DOHH2 (cell line): ENCODE measurements around the gene RAB8A.

Experiments
- H3F3A ChIP-seq: fragments of 200-600 bp; sonication (generic), shearing (Covaris generic); 2 replicates; pipeline ENCODE4 v1.6.0; 2016; ENCODE audit warnings: antibody characterized with exemption, mild to moderate bottlenecking; ENCODE audit not compliant: control insufficient read depth, insufficient read depth
- H3K27ac ChIP-seq: fragments of 200-600 bp; sonication (generic); 2 replicates; pipeline ENCODE4 v1.5.1; 2014; ENCODE audit warnings: low read depth, mild to moderate bottlenecking, low read length, moderate library complexity
- H3K27me3 ChIP-seq: fragments of 200-600 bp; sonication (generic); 2 replicates; pipeline ENCODE4 v1.6.1; 2014; ENCODE audit warnings: mild to moderate bottlenecking, low read length, mixed read lengths; ENCODE audit not compliant: control insufficient read depth
- H3K36me3 ChIP-seq: fragments of 200-600 bp; sonication (generic); 2 replicates; pipeline ENCODE4 v1.6.1; 2014; ENCODE audit warnings: mild to moderate bottlenecking, low read length, moderate library complexity, mixed read lengths; ENCODE audit not compliant: control insufficient read depth
- H3K4me1 ChIP-seq: fragments of 200-600 bp; sonication (generic); 2 replicates; pipeline ENCODE4 v1.6.1; 2014; ENCODE audit warnings: mild to moderate bottlenecking, low read length, mixed read lengths; ENCODE audit not compliant: control insufficient read depth
- H3K4me2 ChIP-seq: fragments of 200-600 bp; sonication (generic); 2 replicates; pipeline ENCODE4 v1.6.0; 2014; ENCODE audit warnings: mild to moderate bottlenecking, low read length, moderate library complexity
- H3K4me3 ChIP-seq: fragments of 200-600 bp; sonication (generic); 2 replicates; pipeline ENCODE4 v1.5.1; 2014; ENCODE audit warnings: mild to moderate bottlenecking, low read length, mixed read lengths
- H3K79me2 ChIP-seq: fragments of 200-600 bp; sonication (generic); 2 replicates; pipeline ENCODE4 v1.6.1; 2014; ENCODE audit warnings: mild to moderate bottlenecking, low read length, mixed read lengths; ENCODE audit not compliant: control insufficient read depth
- H3K9me2 ChIP-seq: fragments of 200-600 bp; sonication (generic); replicated peaks from 2 replicates; pipeline ENCODE4 v1.6.1; 2014; ENCODE audit warnings: mild to moderate bottlenecking, low read length, mixed read lengths; ENCODE audit not compliant: control insufficient read depth
- H3K9me3 ChIP-seq: fragments of 200-600 bp; sonication (generic); 2 replicates; pipeline ENCODE4 v1.6.1; 2014; ENCODE audit warnings: antibody characterized with exemption, low read length, mixed read lengths; ENCODE audit not compliant: control insufficient read depth, insufficient read depth
- H4K20me1 ChIP-seq: fragments of 200-600 bp; sonication (generic); 2 replicates; pipeline ENCODE4 v1.6.0; 2014; ENCODE audit warnings: low read depth, mild to moderate bottlenecking, antibody characterized with exemption, low read length, moderate library complexity; ENCODE audit not compliant: control insufficient read depth, insufficient read depth
- EZH2phosphoT487 ChIP-seq: fragments of 200-600 bp; sonication (generic); IDR thresholded peaks from 2 replicates; pipeline ENCODE4 v1.6.1; 2017; ENCODE audit warnings: borderline replicate concordance, mild to moderate bottlenecking, antibody characterized with exemption, low read length, moderate library complexity, mixed read lengths
- TF ChIP-seq, protein P1 (sequence below): fragments of 200-600 bp; sonication (generic); IDR thresholded peaks from one replicate; pipeline ENCODE4 v1.5.1; 2014; ENCODE audit warnings: antibody characterized with exemption, mild to moderate bottlenecking, low read depth, low read length; ENCODE audit not compliant: poor library complexity, severe bottlenecking

The RAB8A gene

DNA sequence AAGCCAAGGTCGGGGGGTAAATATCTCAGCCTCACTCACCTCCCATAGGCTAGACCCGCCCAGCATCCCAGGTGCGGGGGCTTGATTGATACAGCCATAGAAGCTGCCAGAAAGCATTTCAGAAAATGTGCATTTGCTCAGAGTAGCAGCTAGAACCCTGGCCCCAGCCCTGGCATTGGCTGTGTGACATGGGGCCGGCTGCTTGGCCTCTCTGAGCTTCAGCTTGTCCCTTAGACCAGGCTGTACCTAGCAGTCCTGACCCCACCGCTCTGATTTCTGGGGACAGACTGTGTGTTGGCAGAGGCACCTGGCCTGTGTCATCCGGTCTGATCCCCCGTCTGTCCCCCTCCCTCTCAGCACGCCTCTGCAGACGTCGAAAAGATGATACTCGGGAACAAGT, 15.4 kb downstream of the RAB8A start:
- Histone ChIP-seq H3K4me3 (no peak overlapping the region), H3K4me1 (no peaks in the 10 kb centered on the region), H4K20me1 (no peaks in the 10 kb centered on the region), H3K27ac (no peak overlapping the region), H3K4me2 (no peak overlapping the region), H3K9me3 (no peaks in the 10 kb centered on the region), H3F3A (no peaks in the 10 kb centered on the region), H3K9me2 (no peaks in the 10 kb centered on the region), H3K27me3 (no peaks in the 10 kb centered on the region), H3K79me2 (0 out of 2 replicates have a peak, but pooled peaks cover 3% of the 10 kb centered on the region), H3K36me3 (peaks cover 91% of the 10 kb centered on the region)
- TF ChIP-seq EZH2phosphoT487: no peak
- TF ChIP-seq, protein P1, sequence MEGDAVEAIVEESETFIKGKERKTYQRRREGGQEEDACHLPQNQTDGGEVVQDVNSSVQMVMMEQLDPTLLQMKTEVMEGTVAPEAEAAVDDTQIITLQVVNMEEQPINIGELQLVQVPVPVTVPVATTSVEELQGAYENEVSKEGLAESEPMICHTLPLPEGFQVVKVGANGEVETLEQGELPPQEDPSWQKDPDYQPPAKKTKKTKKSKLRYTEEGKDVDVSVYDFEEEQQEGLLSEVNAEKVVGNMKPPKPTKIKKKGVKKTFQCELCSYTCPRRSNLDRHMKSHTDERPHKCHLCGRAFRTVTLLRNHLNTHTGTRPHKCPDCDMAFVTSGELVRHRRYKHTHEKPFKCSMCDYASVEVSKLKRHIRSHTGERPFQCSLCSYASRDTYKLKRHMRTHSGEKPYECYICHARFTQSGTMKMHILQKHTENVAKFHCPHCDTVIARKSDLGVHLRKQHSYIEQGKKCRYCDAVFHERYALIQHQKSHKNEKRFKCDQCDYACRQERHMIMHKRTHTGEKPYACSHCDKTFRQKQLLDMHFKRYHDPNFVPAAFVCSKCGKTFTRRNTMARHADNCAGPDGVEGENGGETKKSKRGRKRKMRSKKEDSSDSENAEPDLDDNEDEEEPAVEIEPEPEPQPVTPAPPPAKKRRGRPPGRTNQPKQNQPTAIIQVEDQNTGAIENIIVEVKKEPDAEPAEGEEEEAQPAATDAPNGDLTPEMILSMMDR: no peak

DNA sequence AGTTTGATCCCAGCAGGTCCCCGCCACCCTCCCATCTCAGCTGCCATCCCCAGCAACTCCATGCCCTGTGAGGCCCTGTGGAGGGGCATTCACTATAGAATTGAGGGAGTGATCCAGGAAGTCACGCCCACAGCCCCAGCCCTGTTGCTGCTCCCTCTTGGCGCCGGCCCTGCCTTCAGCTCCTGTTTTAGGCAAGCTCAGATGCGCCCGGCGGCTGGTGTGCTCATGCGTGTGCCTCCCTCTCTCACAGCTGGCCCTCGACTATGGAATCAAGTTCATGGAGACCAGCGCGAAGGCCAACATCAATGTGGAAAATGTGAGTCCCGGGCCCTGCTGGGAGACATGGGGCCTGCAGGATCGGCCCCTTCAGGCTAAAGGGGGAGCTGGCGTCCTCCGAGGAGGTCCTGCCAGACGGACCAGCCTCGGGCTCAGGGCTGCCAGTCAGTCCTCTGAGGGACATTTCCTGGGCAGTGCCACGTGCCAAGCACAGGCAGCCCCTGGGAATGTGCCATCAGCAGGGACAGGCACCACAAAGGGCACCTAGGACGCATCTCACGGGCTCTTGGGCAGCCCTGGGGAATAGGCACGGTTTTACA, 16.2 kb downstream of the RAB8A start:
- no peak overlapping the region for H3K4me2 ChIP-seq
- TF ChIP-seq, protein P1: no peak
- TF ChIP-seq EZH2phosphoT487: no peak
- H3K9me3 ChIP-seq: no peaks in the 10 kb centered on the region
- 0 out of 2 replicates have a peak, but pooled peaks cover 3% of the 10 kb centered on the region for H3K79me2 ChIP-seq
- no peaks in the 10 kb centered on the region for H3K27me3 ChIP-seq
- 0 out of 2 replicates have a peak, but pooled peaks cover 1% of the 10 kb centered on the region for H3F3A ChIP-seq
- H3K36me3 ChIP-seq: peaks cover 91% of the 10 kb centered on the region
- H4K20me1 ChIP-seq: no peaks in the 10 kb centered on the region
- no peak overlapping the region for H3K4me3 ChIP-seq
- no peaks in the 10 kb centered on the region for H3K9me2 ChIP-seq
- no peaks in the 10 kb centered on the region for H3K4me1 ChIP-seq
- H3K27ac ChIP-seq: no peak overlapping the region

DNA sequence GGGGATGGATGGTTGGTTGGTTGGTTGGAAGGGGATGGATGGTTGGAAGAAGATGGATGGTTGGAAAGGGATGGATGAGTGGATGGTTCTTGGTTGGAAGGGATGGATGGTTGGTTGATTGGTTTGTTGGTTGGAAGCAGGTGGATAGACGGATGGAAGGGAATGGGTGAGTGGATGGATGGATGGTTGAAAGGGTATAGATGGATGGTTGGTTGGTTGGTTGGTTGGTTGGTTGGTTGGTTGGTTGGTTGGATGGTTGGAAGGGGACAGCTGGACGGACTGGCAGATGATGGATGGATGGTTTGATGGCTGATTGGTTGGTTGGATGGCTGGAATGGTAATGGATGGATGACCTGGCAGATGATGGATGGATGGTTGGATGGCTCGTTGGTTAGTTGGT, 20.0 kb downstream of the RAB8A start:
- H3K9me2 ChIP-seq: no peaks in the 10 kb centered on the region
- H3K27ac ChIP-seq: no peak overlapping the region
- TF ChIP-seq, protein P1: no peak
- no peak for TF ChIP-seq EZH2phosphoT487
- H3F3A ChIP-seq: peaks cover 5% of the 10 kb centered on the region; the same call in 1 of the 2 replicates
- no peaks in the 10 kb centered on the region for H3K27me3 ChIP-seq
- H3K79me2 ChIP-seq: no peaks in the 10 kb centered on the region
- no peak overlapping the region for H3K4me3 ChIP-seq
- 0 out of 2 replicates have a peak, but pooled peaks cover 3% of the 10 kb centered on the region for H4K20me1 ChIP-seq
- H3K4me1 ChIP-seq: peaks cover 4% of the 10 kb centered on the region
- no peaks in the 10 kb centered on the region for H3K9me3 ChIP-seq
- H3K36me3 ChIP-seq: peaks cover 74% of the 10 kb centered on the region
- H3K4me2 ChIP-seq: no peak overlapping the region
